Activated CD4-positive, alpha-beta T cell treated with anti-CD3 and anti-CD28 coated beads, Interleukin-2, Interleukin-6, amounts not matched to agents 100 ng/mL and 50 ng/mL, durations not matched to agents 16 hours and 8 hours (primary cell): ENCODE results near the gene FBXW2.
A peak's percentile ranks its signal among the peaks of the same experiment; 100 is the strongest.

Experiments
- DNase-seq: peaks from one replicate; pipeline ENCODE4 v3.0.0-alpha.2; 2020

FBXW2 gene

GRCh38 chr9:120741191-120741590, 52.0 kb downstream of the FBXW2 start:
- DNase-seq, result no peak

- DNase-seq, result no peak
Measured at GRCh38 chr9:120740132-120740531, 53.1 kb downstream of the FBXW2 start.

- no peak for DNase-seq
Measured at GRCh38 chr9:120737416-120738165, 55.6 kb downstream of the FBXW2 start.

GRCh38 chr9:120736881-120737280, 56.3 kb downstream of the FBXW2 start:
- DNase-seq, result no peak

GRCh38 chr9:120735415-120736126, 57.6 kb downstream of the FBXW2 start:
- no peak for DNase-seq

- no peak for DNase-seq
Measured at GRCh38 chr9:120734607-120735410, 58.4 kb downstream of the FBXW2 start.

GRCh38 chr9:120733190-120733589, 60.0 kb downstream of the FBXW2 start:
- no peak for DNase-seq

GRCh38 chr9:120730654-120731514, 62.3 kb downstream of the FBXW2 start:
- no peak for DNase-seq

- DNase-seq, result no peak
Measured at GRCh38 chr9:120729791-120730241, 63.4 kb downstream of the FBXW2 start.

GRCh38 chr9:120726484-120726883, 66.7 kb downstream of the FBXW2 start:
- peak; percentile 28 for DNase-seq

GRCh38 chr9:120725907-120726306, 67.3 kb downstream of the FBXW2 start:
- no peak for DNase-seq

- DNase-seq, result no peak
Measured at GRCh38 chr9:120724757-120725400, 68.3 kb downstream of the FBXW2 start.

GRCh38 chr9:120723565-120723964, 69.7 kb downstream of the FBXW2 start:
- no peak for DNase-seq

GRCh38 chr9:120720404-120720803, 72.8 kb downstream of the FBXW2 start:
- no peak for DNase-seq

- peak; percentile 48 for DNase-seq
Measured at GRCh38 chr9:120718316-120718715, 74.9 kb downstream of the FBXW2 start.

GRCh38 chr9:120717176-120717575, 76.0 kb downstream of the FBXW2 start:
- DNase-seq, result no peak

GRCh38 chr9:120716483-120716882, 76.7 kb downstream of the FBXW2 start:
- DNase-seq, result no peak

GRCh38 chr9:120715389-120715924, 77.8 kb downstream of the FBXW2 start:
- DNase-seq, result no peak

GRCh38 chr9:120714846-120715388, 78.3 kb downstream of the FBXW2 start:
- DNase-seq, result no peak

GRCh38 chr9:120714088-120714845, 78.9 kb downstream of the FBXW2 start, which contains the start of gene MEGF9:
MEGF9 (minus strand) TSS chr9:120714470; CDS start chr9:120714358, 112 bp downstream.
- peak; percentile 98 for DNase-seq
